ENCODE measurements around the gene HOXA4. TPM values are rescaled to one million over a fixed set of nuclear protein-coding genes. Genes with fewer than 3 reads are reported as not detected.

Gene HOXA4
- total RNA-seq, 2 experiments from 2014 or later, result 0.25 TPM; not detected in 1

DNA sequence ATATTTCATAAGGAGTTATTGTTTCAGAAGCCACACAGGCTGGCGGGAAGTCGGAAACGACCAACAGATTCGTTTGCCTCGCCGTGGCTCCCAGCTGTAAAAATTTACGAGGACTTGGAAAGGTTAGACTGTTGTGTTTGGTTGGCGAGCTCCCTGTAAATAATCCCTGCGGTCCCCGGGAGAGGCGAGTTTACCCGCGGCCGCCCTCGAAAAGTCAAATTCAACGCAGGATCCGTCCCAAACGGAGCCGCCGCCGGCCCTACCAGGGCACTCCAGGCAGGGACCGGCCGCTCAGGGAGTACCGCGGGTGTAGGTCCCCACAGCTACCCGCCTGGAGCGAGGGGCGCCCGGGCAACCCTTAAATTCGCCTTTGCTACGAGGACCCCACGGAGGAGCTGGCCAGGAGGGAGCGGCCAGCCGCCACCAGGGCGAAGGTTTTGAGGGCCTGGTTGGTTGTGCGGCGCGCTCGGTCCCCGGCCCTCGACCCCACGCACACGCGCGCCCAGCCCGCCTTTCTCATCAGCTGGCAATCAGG is 35.5 kb upstream of the HOXA4 start:
- POLR2A ChIA-PET, result no interaction called here
- H3K4me1 Mint-ChIP-seq, result peaks cover 9% of the 10 kb centered on the region
- DNase-seq, result no peak
- peak overlapping the region; percentile 27 for H3K4me3 Mint-ChIP-seq
- H3K9me3 Mint-ChIP-seq, result no peaks in the 10 kb centered on the region
- H3K27me3 Mint-ChIP-seq, result peaks cover 79% of the 10 kb centered on the region
- CTCF ChIA-PET, result interaction anchor here (1.0 to 1.9 kb wide), 6 partner anchors 9 to 76 kb away, joined by 3 to 6 read pairs (median 4); partner anchors contain the start of gene EVX1
- peaks cover 4% of the 10 kb centered on the region for H3K36me3 Mint-ChIP-seq (ENCODE audit: low read depth)
- H3K27ac Mint-ChIP-seq, result peak overlapping the region; percentile 86

- H3K27ac Mint-ChIP-seq, result peak within 1 kb of the TSS; percentile 86
- H3K4me1 Mint-ChIP-seq, result peaks cover 11% of the 10 kb centered on the region
- H3K27me3 Mint-ChIP-seq, result peaks cover 76% of the 10 kb centered on the region
- H3K9me3 Mint-ChIP-seq, result no peaks in the 10 kb centered on the region
- no peak for DNase-seq
- peaks cover 4% of the 10 kb centered on the region for H3K36me3 Mint-ChIP-seq (ENCODE audit: low read depth)
- H3K4me3 Mint-ChIP-seq, result peak within 1 kb of the TSS; percentile 27
- CTCF ChIA-PET, result interaction anchor here (1.0 to 1.9 kb wide), 4 partner anchors 13 to 77 kb away, joined by 3 to 6 read pairs (median 4); partner anchors contain the start of gene EVX1
- POLR2A ChIA-PET, result no interaction called here
Measured at GRCh38 chr7:27165089-27165995, 34.8 kb upstream of the HOXA4 start, which contains the start of gene HOXA9. TSS of gene HOXA9 (minus strand) at chr7:27165537. CDS start at chr7:27165457, 80 bp downstream.

GRCh38 chr7:27164367-27165088 is 34.0 kb upstream of the HOXA4 start:
- no peak overlapping the region for H3K4me3 Mint-ChIP-seq
- H3K4me1 Mint-ChIP-seq, result peaks cover 14% of the 10 kb centered on the region
- ChIA-PET POLR2A (no interaction called here), CTCF (interaction anchor here (1.9 kb wide), 1 partner anchor 78 kb away, joined by 6 read pairs; the partner anchor contains the start of gene EVX1)
- no peak for DNase-seq
- peaks cover 6% of the 10 kb centered on the region for H3K36me3 Mint-ChIP-seq (ENCODE audit: low read depth)
- H3K9me3 Mint-ChIP-seq, result no peaks in the 10 kb centered on the region
- peaks cover 80% of the 10 kb centered on the region for H3K27me3 Mint-ChIP-seq
- peak overlapping the region; percentile 36 for H3K27ac Mint-ChIP-seq

- H3K9me3 Mint-ChIP-seq, result no peaks in the 10 kb centered on the region
- ChIA-PET POLR2A (no interaction called here), CTCF (no interaction called here)
- DNase-seq, result no peak
- H3K36me3 Mint-ChIP-seq (ENCODE audit: low read depth), result peaks cover 6% of the 10 kb centered on the region
- peaks cover 14% of the 10 kb centered on the region for H3K4me1 Mint-ChIP-seq
- no peak overlapping the region for H3K27ac Mint-ChIP-seq
- H3K4me3 Mint-ChIP-seq, result no peak overlapping the region
- H3K27me3 Mint-ChIP-seq, result peaks cover 83% of the 10 kb centered on the region
Measured at GRCh38 chr7:27164045-27164366, 33.4 kb upstream of the HOXA4 start.

GRCh38 chr7:27163288-27164044 is 32.9 kb upstream of the HOXA4 start:
- POLR2A ChIA-PET, result no interaction called here
- Mint-ChIP-seq H3K9me3 (no peaks in the 10 kb centered on the region), H3K36me3 (ENCODE audit: low read depth) (peaks cover 2% of the 10 kb centered on the region), H3K27me3 (peaks cover 82% of the 10 kb centered on the region), H3K27ac (no peak overlapping the region), H3K4me3 (no peak overlapping the region), H3K4me1 (peaks cover 12% of the 10 kb centered on the region)
- CTCF ChIA-PET, result interaction anchor here (0.8 to 1.6 kb wide), 3 partner anchors 13 to 214 kb away, joined by 3 to 10 read pairs (median 4); no protein-coding TSS in a partner anchor
- DNase-seq, result no peak

GRCh38 chr7:27162561-27163287 is 32.2 kb upstream of the HOXA4 start:
- DNase-seq, result no peak
- CTCF ChIA-PET, result interaction anchor here (0.8 to 2.0 kb wide), 8 partner anchors 10 to 214 kb away, joined by 3 to 10 read pairs (median 4); partner anchors contain the start of gene HOXA13

DNA sequence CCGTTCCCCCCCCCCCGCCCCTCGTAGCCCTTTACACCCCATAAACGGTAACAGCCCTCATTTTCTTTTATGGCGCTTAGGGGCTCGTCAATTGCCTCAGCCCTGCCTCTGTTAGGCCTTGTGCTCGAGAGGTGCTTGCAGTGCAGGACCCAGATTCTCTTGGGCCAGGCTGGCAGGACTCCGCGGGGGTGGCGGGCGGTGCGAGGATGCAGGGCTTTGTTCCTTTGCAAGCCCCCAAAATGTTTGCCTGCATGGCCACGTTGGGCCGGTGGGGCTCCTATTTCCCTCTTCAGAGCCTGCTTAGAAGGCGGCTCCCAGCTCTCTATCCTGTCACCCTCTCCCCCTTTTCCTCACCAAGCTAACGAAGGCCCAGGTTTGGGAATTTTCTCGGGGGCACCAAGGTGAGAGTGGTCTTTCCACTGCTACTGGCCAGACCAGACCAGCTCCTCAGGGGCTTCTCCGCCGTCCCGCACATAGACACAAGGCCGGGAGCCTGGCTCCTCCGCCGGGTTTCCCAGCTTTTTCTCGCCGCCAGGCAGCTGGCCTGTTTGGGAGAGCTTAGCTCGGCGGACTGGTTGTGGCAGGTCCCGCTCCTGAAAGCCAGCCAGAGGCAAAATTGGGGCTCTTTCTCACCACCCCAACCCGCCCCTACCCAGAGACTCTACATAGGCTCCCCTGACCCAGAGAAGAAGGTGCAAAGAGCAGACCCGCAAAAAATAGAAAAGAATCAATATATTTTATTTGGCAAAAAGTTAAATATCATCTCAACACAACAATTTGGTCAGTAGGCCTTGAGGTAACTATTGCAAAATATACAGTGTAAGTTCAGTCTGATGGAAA is 31.4 kb upstream of the HOXA4 start:
- DNase-seq, result no peak
- Mint-ChIP-seq H3K27me3 (peaks cover 82% of the 10 kb centered on the region), H3K9me3 (no peaks in the 10 kb centered on the region), H3K27ac (no peak overlapping the region), H3K4me3 (no peak overlapping the region), H3K36me3 (ENCODE audit: low read depth) (peaks cover 2% of the 10 kb centered on the region), H3K4me1 (peaks cover 12% of the 10 kb centered on the region)
- ChIA-PET CTCF (interaction anchor here (1.0 to 2.0 kb wide), 11 partner anchors 10 to 1307 kb away, joined by 3 to 11 read pairs (median 4); partner anchors contain the start of genes HOXA13 and HOXA3), POLR2A (no interaction called here)

More at GRCh38 chr7:27162561-27163287, 32.2 kb upstream of the HOXA4 start:
- H3K4me1 Mint-ChIP-seq, result peaks cover 12% of the 10 kb centered on the region
- no peaks in the 10 kb centered on the region for H3K9me3 Mint-ChIP-seq
- no peak overlapping the region for H3K4me3 Mint-ChIP-seq
- POLR2A ChIA-PET, result no interaction called here
- H3K36me3 Mint-ChIP-seq (ENCODE audit: low read depth), result peaks cover 2% of the 10 kb centered on the region
- H3K27me3 Mint-ChIP-seq, result peaks cover 82% of the 10 kb centered on the region
- no peak overlapping the region for H3K27ac Mint-ChIP-seq

GRCh38 chr7:27161214-27161720 is 30.7 kb upstream of the HOXA4 start:
- peaks cover 12% of the 10 kb centered on the region for H3K4me1 Mint-ChIP-seq
- peaks cover 2% of the 10 kb centered on the region for H3K36me3 Mint-ChIP-seq (ENCODE audit: low read depth)
- CTCF ChIA-PET, result interaction anchor here (0.6 to 2.0 kb wide), 32 partner anchors 10 to 1306 kb away, joined by 3 to 15 read pairs (median 4); partner anchors contain the start of genes HOXA1, HOXA13 and HOXA3
- peak overlapping the region; percentile 51 for H3K4me3 Mint-ChIP-seq
- no peaks in the 10 kb centered on the region for H3K9me3 Mint-ChIP-seq
- POLR2A ChIA-PET, result no interaction called here
- peaks cover 82% of the 10 kb centered on the region for H3K27me3 Mint-ChIP-seq
- H3K27ac Mint-ChIP-seq, result no peak overlapping the region
- DNase-seq, result no peak

DNA sequence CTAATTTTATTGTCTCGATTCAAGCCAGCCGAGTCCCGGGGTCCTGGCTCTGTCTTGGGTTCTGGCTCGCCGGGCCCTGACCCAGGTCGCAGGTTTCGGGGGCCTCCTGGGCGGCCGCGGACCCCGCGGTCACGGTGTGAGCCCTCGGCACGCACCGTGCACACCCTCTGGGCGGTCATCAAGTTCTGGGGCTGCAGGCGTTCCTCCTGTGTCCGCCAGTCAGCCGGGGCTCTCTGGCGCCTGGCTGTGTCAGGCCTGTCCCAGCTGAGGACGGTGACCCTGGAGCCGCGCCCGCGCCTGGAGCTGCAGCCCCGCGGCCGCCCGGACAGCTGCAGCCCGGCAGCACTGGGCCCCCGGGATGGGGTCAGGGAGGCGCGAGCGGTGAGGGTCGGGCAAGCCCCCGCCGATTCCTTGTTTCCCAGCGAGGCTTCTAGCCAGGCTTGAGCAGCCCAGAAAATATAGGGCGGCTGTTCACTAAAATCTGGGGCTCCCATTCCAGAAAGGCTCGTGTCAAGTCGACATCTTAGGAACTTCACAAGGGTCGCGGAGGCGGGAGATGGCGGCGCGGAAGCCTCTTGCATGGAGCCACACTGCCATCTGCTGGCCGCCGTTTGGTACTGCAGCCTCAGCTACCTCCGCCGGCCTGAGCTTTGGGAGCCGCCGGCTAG is 30.1 kb upstream of the HOXA4 start:
- peaks cover 2% of the 10 kb centered on the region for H3K36me3 Mint-ChIP-seq (ENCODE audit: low read depth)
- peaks cover 82% of the 10 kb centered on the region for H3K27me3 Mint-ChIP-seq
- peak overlapping the region; percentile 58 for H3K4me3 Mint-ChIP-seq
- ChIA-PET CTCF (interaction anchor here (0.6 to 2.0 kb wide), 33 partner anchors 9 to 1306 kb away, joined by 3 to 15 read pairs (median 4); partner anchors contain the start of genes HOXA1, HOXA13 and HOXA3), POLR2A (no interaction called here)
- H3K27ac Mint-ChIP-seq, result no peak overlapping the region
- H3K9me3 Mint-ChIP-seq, result no peaks in the 10 kb centered on the region
- peak; percentile 76 for DNase-seq
- H3K4me1 Mint-ChIP-seq, result peaks cover 9% of the 10 kb centered on the region

GRCh38 chr7:27160145-27160545 is 29.6 kb upstream of the HOXA4 start:
- H3K36me3 Mint-ChIP-seq (ENCODE audit: low read depth), result peaks cover 3% of the 10 kb centered on the region
- ChIA-PET CTCF (interaction anchor here (0.7 to 1.9 kb wide), 14 partner anchors 8 to 478 kb away, joined by 3 to 15 read pairs (median 4); partner anchors contain the start of genes EVX1, HOXA1, HOXA13 and HOXA3), POLR2A (no interaction called here)
- H3K27ac Mint-ChIP-seq, result no peak overlapping the region
- peak overlapping the region; percentile 58 for H3K4me3 Mint-ChIP-seq
- peaks cover 7% of the 10 kb centered on the region for H3K4me1 Mint-ChIP-seq
- H3K27me3 Mint-ChIP-seq, result peaks cover 84% of the 10 kb centered on the region
- DNase-seq, result no peak
- H3K9me3 Mint-ChIP-seq, result no peaks in the 10 kb centered on the region
